ENCODE data around the gene ACADSB.
A peak's percentile ranks its signal among the peaks of the same experiment; 100 is the strongest.

The ACADSB gene

GRCh38 chr10:123007558-123008354, 1.1 kb upstream of the ACADSB start:
- peak; percentile 70 for DNase-seq

GRCh38 chr10:123009105-123009820, 457 bp downstream of the ACADSB start:
- DNase-seq: peak; percentile 14

GRCh38 chr10:123011987-123012386, 3.2 kb downstream of the ACADSB start:
- no peak for DNase-seq

- no peak for DNase-seq
Observed at GRCh38 chr10:123013456-123014419, 4.9 kb downstream of the ACADSB start.

- no peak for DNase-seq
Observed at GRCh38 chr10:123014772-123015171, 6.0 kb downstream of the ACADSB start.

- no peak for DNase-seq
Observed at GRCh38 chr10:123016228-123016627, 7.4 kb downstream of the ACADSB start.

GRCh38 chr10:123017421-123018165, 8.8 kb downstream of the ACADSB start:
- DNase-seq: no peak

- DNase-seq: no peak
Observed at GRCh38 chr10:123018531-123018930, 9.7 kb downstream of the ACADSB start.

- DNase-seq: no peak
Observed at GRCh38 chr10:123019264-123019663, 10.5 kb downstream of the ACADSB start.

GRCh38 chr10:123019941-123020703, 11.3 kb downstream of the ACADSB start:
- DNase-seq: no peak

GRCh38 chr10:123021517-123021916, 12.7 kb downstream of the ACADSB start:
- DNase-seq: no peak

- no peak for DNase-seq
Observed at GRCh38 chr10:123024540-123024939, 15.7 kb downstream of the ACADSB start.

GRCh38 chr10:123026302-123026701, 17.5 kb downstream of the ACADSB start:
- no peak for DNase-seq

GRCh38 chr10:123027861-123028260, 19.1 kb downstream of the ACADSB start:
- no peak for DNase-seq

- no peak for DNase-seq
Observed at GRCh38 chr10:123031124-123031523, 22.3 kb downstream of the ACADSB start.

- DNase-seq: no peak
Observed at GRCh38 chr10:123034332-123034731, 25.5 kb downstream of the ACADSB start.

GRCh38 chr10:123035467-123036086, 26.8 kb downstream of the ACADSB start:
- DNase-seq: no peak

- no peak for DNase-seq
Observed at GRCh38 chr10:123038782-123039631, 30.2 kb downstream of the ACADSB start.

- no peak for DNase-seq
Observed at GRCh38 chr10:123039632-123039930, 30.8 kb downstream of the ACADSB start.

- DNase-seq: no peak
Observed at GRCh38 chr10:123042708-123043408, 34.1 kb downstream of the ACADSB start.

Measured in CD4-positive, alpha-beta T cell treated with Interleukin-10 for 1 hour (primary cell).